ENCODE data around the gene FLRT2.

FLRT2 gene

DNA sequence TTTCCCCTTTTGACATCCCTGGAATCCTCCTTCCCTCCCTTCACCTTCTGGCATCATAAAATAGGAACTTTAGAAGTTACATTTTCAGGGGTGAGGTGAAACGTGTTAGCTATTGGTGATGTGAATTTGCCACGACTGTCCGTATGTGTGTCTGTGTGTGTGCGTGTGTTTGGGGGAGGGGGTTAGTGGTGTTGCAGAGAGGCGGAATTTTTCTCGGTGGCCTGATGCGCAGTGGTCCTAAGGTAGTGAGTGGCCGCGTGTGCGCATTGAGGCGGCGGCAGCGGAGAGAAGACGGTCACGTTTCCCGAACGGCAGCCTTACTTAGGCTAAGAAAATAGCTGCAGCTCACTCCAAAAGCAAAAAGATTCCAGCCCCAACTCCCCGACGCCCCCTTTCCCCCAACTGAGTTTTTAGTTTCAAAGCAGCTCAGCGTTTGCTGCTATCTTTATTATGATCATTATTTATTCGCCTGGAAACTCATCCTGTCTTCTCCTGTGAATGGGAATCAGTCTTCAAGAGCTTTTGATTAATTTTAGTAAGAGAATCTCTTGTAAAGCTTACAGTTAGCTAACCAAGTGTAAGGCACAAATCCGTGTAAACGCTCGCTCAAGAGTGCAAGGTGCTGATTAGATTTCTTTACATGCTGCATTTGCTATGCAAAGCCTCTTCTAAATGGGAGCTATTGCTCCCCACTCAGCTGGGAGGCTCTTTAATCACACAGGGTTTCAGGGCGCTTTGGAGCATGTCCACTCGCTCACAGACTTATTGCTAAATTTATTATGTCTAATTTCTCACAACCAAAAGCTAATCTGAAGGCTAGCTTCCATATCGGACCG lies 4.7 kb downstream of the FLRT2 start:
- TF ChIP-seq, protein P1, sequence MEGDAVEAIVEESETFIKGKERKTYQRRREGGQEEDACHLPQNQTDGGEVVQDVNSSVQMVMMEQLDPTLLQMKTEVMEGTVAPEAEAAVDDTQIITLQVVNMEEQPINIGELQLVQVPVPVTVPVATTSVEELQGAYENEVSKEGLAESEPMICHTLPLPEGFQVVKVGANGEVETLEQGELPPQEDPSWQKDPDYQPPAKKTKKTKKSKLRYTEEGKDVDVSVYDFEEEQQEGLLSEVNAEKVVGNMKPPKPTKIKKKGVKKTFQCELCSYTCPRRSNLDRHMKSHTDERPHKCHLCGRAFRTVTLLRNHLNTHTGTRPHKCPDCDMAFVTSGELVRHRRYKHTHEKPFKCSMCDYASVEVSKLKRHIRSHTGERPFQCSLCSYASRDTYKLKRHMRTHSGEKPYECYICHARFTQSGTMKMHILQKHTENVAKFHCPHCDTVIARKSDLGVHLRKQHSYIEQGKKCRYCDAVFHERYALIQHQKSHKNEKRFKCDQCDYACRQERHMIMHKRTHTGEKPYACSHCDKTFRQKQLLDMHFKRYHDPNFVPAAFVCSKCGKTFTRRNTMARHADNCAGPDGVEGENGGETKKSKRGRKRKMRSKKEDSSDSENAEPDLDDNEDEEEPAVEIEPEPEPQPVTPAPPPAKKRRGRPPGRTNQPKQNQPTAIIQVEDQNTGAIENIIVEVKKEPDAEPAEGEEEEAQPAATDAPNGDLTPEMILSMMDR (conservative IDR thresholded peaks at IDR 0.05; ENCODE audit: low read depth, low read length) = no peak
- H3K4me3 ChIP-seq (ENCODE audit: low read length) = peak overlapping the region; percentile 99
- DNase-seq (ENCODE audit: low read depth) = no peak

GRCh38 chr14:85535321-85535720 lies 5.4 kb downstream of the FLRT2 start:
- peak overlapping the region; percentile 99 for H3K4me3 ChIP-seq (ENCODE audit: low read length)
- DNase-seq (ENCODE audit: low read depth) = no peak
- TF ChIP-seq, protein P1 (conservative IDR thresholded peaks at IDR 0.05; ENCODE audit: low read depth, low read length) = no peak

DNA sequence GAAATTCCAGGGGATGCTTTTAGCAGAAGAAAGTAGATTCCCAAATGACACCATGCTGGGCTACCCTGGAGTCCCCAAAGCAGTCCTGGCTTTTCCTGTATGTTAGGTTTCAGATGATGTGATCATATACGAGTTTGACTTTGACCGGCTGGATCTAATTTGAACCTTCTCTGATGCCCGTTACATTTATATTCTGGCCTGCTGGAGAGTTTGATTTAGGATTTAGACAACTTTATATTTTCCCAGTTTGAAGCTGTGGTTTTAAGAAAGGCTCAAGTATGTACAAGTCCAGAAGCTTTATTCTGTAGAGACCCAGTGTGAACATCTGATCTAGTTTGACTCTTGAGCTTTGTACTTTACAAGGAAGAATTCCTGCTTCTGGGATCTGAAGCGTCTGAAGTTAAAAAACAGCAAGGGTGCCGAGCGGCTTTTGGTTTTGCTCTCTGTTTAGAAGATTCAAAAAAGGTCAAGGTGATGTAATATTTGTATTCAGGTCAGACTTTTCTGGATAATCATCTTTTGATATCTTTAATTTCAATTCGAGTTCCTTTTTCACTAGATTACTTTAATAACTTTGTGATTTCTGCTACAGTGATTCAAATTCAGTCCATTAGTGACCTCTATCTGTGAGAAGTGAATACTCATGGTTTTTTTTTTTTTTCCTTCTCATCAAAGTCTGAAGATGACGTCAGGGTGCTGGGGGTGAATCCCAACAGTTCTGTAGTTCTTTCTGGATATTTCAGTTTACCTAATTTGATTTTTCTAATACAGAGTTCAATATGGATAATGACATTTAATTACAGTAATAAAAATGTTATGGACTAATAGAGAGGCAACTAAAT lies 6.3 kb downstream of the FLRT2 start:
- no peak for DNase-seq (ENCODE audit: low read depth)
- TF ChIP-seq, protein P1 (conservative IDR thresholded peaks at IDR 0.05; ENCODE audit: low read depth, low read length) = peak; percentile 38
- H3K4me3 ChIP-seq (ENCODE audit: low read length) = peak overlapping the region; percentile 99

DNA sequence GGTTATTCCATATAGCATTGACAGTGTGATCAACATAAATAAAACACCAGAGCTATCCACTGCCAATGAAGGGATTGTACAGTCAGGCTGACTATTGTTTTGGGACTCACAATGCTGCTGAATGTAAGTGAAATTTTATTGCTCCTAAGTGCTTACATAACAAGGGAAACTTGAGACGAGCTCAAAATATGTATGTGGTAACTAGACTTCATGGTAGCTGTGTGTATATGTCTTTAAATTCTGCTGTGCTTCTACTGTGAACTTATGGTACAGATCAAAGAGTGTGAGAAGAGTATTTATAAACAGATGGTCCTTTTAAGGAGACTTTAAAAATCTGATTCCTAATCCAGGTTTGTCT lies 6.9 kb downstream of the FLRT2 start:
- no peak for DNase-seq (ENCODE audit: low read depth)
- H3K4me3 ChIP-seq (ENCODE audit: low read length) = peak overlapping the region; percentile 99
- TF ChIP-seq, protein P1 (conservative IDR thresholded peaks at IDR 0.05; ENCODE audit: low read depth, low read length) = no peak

- TF ChIP-seq, protein P1 (conservative IDR thresholded peaks at IDR 0.05; ENCODE audit: low read depth, low read length) = no peak
- DNase-seq (ENCODE audit: low read depth) = no peak
- H3K4me3 ChIP-seq (ENCODE audit: low read length) = peak overlapping the region; percentile 99
Observed at GRCh38 chr14:85537526-85537925, 7.6 kb downstream of the FLRT2 start.

DNA sequence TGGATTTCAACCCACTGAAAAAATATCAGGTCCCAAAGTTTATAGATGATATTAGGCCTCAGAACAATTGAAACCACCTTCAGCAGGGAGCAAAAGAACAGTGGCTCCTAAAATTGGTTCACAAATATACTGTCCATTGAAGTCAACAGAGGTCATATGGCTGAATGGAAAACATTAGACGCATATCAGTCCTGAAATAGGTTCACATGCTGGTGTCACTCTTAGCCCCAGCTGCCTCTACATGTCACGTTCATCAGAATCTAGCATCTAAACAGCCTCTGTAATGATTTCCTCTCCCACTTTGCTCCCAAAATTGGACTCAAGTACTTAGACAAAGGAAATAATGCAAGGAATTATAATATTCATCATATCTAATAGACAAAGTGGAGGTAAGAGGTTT lies 8.7 kb downstream of the FLRT2 start:
- no peak for DNase-seq (ENCODE audit: low read depth)
- TF ChIP-seq, protein P1 (conservative IDR thresholded peaks at IDR 0.05; ENCODE audit: low read depth, low read length) = no peak
- H3K4me3 ChIP-seq (ENCODE audit: low read length) = peak overlapping the region; percentile 10

Data from retinal pigment epithelial cell (primary cell).